ENCODE results near the gene BARHL2.

The BARHL2 gene

DNA sequence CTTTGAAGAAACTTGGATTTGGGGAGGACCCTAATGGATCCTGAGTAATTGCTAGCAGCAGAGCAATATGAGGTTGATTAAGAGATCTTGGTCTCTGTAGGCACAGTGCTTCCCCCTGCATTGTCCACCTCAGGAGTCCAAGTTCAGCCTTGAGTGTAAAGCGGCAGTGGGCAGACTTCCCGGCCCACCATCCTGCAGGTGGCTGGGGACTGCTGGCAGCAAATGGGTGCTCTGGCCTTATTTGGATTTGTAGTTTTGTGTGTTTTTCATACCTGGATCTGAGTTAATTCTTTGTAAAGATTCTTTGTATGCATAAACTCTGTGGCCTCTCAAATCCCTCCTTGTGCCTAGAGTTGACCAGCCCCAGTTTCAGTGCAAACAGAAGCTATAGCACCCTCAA is 7.6 kb downstream of the BARHL2 start:
- ChIA-PET POLR2A (no interaction called here), CTCF (no interaction called here)
- no peak overlapping the region for H3K4me3 ChIP-seq (ENCODE audit: low read depth, low read length)
- H3K36me3 ChIP-seq (ENCODE audit: control insufficient read depth in 2 of 2, insufficient read depth in 1 of 2, low read length in 2 of 2): no peaks in the 10 kb centered on the region
- no peaks in the 10 kb centered on the region for H3K9me3 ChIP-seq (ENCODE audit: control insufficient read depth, insufficient read depth, low read depth, low read length)
- no peaks in the 10 kb centered on the region for H3K4me1 ChIP-seq (ENCODE audit: control insufficient read depth, insufficient read depth, low read length)
- no peak overlapping the region for H3K27ac ChIP-seq (ENCODE audit: extremely low read depth, low read depth, low read length)
- TF ChIP-seq, protein P1, sequence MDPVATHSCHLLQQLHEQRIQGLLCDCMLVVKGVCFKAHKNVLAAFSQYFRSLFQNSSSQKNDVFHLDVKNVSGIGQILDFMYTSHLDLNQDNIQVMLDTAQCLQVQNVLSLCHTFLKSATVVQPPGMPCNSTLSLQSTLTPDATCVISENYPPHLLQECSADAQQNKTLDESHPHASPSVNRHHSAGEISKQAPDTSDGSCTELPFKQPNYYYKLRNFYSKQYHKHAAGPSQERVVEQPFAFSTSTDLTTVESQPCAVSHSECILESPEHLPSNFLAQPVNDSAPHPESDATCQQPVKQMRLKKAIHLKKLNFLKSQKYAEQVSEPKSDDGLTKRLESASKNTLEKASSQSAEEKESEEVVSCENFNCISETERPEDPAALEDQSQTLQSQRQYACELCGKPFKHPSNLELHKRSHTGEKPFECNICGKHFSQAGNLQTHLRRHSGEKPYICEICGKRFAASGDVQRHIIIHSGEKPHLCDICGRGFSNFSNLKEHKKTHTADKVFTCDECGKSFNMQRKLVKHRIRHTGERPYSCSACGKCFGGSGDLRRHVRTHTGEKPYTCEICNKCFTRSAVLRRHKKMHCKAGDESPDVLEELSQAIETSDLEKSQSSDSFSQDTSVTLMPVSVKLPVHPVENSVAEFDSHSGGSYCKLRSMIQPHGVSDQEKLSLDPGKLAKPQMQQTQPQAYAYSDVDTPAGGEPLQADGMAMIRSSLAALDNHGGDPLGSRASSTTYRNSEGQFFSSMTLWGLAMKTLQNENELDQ (tag by site-specific recombination; IDR thresholded peaks at IDR 0.05; ENCODE audit: low read depth): no peak

DNA sequence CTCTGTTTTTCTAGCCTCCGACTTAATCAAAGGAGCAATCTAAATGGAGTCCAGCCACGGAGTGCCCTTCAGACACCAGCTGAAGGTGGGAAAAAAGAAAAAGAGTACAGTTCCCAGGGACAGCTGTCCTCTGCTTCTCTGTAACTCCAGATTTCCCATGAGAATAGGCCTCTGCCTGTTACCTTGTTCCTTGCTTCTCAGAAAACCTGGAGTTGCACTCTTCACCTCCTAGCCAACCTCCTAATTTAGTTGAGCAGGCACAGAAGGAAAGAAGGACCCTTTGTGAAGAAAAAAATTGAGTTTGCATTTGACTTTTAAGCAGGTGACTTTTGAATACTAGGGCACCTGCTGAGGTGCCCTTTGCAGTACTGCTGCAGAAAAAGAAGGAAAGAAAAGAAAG is 8.3 kb downstream of the BARHL2 start:
- ChIA-PET CTCF (interaction anchor here (0.9 kb wide), 1 partner anchor 457 kb away, joined by 3 read pairs; no protein-coding TSS in a partner anchor), POLR2A (no interaction called here)
- H3K4me1 ChIP-seq (ENCODE audit: control insufficient read depth, insufficient read depth, low read length): no peaks in the 10 kb centered on the region
- TF ChIP-seq ZNF169 (tag by site-specific recombination; IDR thresholded peaks at IDR 0.05) (no peak), ZNF843 (tag by site-specific recombination; IDR thresholded peaks at IDR 0.05) (no peak), HOXA7 (CRISPR knock-in tag; IDR thresholded peaks at IDR 0.05; ENCODE audit: borderline replicate concordance) (no peak), ZNF473 (tag by site-specific recombination; IDR thresholded peaks at IDR 0.05) (no peak), ZNF621 (tag by site-specific recombination; IDR thresholded peaks at IDR 0.05) (no peak), ZNF518A (tag by site-specific recombination; conservative IDR thresholded peaks at IDR 0.05; ENCODE audit: low read depth) (no peak), ZNF248 (tag by site-specific recombination; IDR thresholded peaks at IDR 0.05) (no peak), SETDB1 (IDR thresholded peaks at IDR 0.05; ENCODE audit: insufficient read length, low read length) (no peak), ZBTB8A (tag by site-specific recombination; IDR thresholded peaks at IDR 0.05) (no peak), ZNF121 (tag by site-specific recombination; IDR thresholded peaks at IDR 0.05) (no peak), ZBTB10 (tag by site-specific recombination; IDR thresholded peaks at IDR 0.05) (no peak), ZNF549 (tag by site-specific recombination; IDR thresholded peaks at IDR 0.05) (no peak), ZNF416 (tag by site-specific recombination; IDR thresholded peaks at IDR 0.05) (no peak)
- TF ChIP-seq, protein P1 (tag by site-specific recombination; IDR thresholded peaks at IDR 0.05; ENCODE audit: low read depth): no peak
- H3K9me3 ChIP-seq (ENCODE audit: control insufficient read depth, insufficient read depth, low read depth, low read length): no peaks in the 10 kb centered on the region
- H3K27ac ChIP-seq (ENCODE audit: extremely low read depth, low read depth, low read length): no peak overlapping the region
- H3K4me3 ChIP-seq (ENCODE audit: low read depth, low read length): no peak overlapping the region
- no peaks in the 10 kb centered on the region for H3K36me3 ChIP-seq (ENCODE audit: control insufficient read depth in 2 of 2, insufficient read depth in 1 of 2, low read length in 2 of 2)

Data from HEK293 (cell line).